HG03575 (cell line): Measurements from ENCODE around the gene STIP1.
"Not testable (repeated sequence)": the region's sequence is repeated elsewhere in the genome, so short reads cannot be mapped to it uniquely, and the experiment has no call there.

Source experiments
- ATAC-seq: cut with Tn5 transposase; IDR thresholded peaks from one replicate; pipeline ENCODE4 v1.9.1; 2021; ENCODE audit not compliant: unreplicated experiment, insufficient number of reproducible peaks, low FRiP score; ENCODE audit errors: extremely low read depth

STIP1 gene

DNA sequence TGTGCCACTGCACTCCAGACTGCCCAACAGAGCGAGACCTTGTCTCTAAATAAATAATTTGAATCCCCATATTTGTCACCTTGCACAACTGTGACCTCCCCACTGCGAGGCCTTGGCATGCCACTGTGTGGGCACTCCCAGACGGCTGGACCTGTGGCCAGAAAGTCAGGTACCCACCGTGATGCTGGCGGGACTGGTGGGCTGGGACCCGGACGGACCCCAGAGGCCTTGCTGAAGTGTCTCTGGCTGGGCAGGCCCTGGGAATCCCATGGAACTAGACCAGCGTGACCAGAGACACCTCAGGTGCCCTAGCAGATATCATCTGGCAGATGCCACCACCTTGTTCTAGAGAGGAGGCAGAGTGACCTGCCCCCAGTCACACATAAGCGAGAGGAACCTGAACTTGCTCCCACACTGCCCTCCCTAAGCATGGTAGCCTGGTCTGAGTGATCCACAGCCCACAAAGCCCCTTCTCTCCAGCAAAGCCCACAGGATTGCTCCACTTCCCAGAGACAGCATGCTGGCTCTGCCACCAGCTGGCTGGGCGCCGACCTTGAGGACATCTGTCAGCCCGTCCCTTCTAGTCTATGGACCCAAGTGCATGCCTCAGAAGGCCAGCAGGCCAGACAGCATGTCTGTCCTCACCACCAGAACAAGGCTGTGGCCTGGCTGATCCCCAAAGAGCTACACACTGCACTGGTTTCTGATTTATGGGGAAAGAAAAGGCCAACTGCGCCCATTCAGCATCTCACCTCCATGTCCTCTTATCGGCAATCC, 29.5 kb upstream of the STIP1 start:
- ATAC-seq, result no peak

DNA sequence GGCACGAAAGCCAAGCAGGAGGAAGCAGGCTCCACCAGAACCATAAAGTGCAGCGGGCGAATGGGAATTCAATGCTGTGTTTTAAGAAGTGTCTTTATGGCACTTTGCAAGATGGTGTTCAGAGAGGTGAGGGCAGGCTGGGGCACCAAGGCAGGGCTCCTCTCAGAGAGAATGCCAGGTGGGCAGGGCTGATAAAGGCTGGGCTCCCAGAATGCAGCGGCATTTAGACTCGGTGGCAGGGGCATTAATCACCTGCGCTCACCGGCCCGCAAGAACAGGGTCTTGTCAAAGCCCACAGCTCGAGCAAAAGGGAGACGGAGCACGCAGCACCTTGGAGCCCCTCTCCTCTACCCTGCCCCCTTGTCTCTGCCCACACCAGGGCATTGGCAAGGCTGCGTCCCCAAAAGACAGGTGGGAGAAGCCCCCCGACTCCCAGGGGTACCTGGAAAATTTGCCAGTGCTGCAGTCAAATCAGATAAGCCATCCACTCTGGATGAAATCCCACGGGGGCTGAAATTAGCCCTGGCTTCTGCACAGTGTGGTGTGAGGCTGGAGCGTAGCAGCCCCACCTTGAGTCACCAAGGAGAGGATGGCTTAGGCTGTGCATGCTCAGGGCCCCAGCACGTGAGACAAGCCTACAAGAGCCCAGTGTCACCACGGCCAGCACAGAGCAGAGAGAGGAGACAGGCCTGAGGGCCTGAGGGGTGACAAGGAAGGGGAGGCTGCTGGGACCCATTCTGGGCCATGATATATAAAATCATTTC, 28.2 kb upstream of the STIP1 start:
- ATAC-seq, result no peak

DNA sequence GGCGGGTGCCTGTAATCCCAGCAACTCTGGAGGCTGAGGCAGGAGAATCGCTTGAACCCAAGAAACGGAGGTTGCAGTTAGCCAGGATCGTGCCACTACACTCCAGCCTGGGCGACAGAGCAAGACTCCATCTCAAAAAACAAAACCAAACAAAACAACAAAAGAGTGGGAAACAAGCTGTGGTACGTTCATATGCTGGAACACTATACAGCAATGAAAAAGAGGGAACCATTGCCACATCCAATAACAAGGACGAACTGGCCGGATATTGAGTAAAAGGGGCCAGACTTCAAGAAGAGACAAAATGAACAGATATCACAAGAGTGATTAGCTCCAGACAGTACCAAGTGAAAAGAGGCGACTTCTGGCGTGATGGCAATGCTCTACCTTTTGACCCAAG, 24.9 kb upstream of the STIP1 start:
- ATAC-seq, result no peak

DNA sequence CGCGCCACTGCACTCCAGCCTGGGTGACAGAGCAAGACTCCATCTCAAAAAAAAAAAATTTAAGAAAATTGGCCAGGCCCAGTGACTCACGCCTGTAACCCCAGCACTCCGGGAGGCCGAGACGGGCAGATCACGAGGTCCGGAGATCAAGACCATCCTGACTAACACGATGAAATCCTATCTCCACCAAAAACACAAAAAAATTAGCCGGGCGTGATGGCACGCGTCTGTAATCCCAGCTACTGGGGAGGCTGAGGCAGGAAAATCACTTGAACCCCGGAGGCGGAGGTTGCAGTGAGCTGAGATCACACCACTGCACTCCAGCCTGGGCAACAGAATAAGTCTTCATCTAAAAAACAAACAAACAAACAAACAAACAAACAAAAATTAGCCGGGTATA, 23.2 kb upstream of the STIP1 start:
- not testable (repeated sequence) for ATAC-seq

DNA sequence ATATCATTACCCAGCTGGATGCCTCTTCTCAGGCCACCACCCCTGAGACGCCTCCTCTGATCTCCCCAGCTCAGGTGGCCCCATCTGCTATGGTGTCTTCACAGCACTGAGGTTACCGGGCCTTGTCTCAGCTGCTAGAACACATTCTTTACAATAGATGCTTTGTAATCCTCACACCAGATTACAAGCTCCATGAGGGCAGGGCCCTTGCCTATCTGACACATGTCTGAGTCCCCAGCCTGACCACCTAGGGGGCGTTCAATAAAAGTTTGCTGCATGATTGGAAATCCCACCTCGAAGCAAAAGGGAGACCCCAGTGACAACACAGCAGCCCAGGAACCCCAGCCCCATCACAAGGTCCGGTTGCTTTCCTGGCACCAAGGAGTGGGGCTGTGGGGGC, 22.0 kb upstream of the STIP1 start:
- ATAC-seq, result no peak

DNA sequence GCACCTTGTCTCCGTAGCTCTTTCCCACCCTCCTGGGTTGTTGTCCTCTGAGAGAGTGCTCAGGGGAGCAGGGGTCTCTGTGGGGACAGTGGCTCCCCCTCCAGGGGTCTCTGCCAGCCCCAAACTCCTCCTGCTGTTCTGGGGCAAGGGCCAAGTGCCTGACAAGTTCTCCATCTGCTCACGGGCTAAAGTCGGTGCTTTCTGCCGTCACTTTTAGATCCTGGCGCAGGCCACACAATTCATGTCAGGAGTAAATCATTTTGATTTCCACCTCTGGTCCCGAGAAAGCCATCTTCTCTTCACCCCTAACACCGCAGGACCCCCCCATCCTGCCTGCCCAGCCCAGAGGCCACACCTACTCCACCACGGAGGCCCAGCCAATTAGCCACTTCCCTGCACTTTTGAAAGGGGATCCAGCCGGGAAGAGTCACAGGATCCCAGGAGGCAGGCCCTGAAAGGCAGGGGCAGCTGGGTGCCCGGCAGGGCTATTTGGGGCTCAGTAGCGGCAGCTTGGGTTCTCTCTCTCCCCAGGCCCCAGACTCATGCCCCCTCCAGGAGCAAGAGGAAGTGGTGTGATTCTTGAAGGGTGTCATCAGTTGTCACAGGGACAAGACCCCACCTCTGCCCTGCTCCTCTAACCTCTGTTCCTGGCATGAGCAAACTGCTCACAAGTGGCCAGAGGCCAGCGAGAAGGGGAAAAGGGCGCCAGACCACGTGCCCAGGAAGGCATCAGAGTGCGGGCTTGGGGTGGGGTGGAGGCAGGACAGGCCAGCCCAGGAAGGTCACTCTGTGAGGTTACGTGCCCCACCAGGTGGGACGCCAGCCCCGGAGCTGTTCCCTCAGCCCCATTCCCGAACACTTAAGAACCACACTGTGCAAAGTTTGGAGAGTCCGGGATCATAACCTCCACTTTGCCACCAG, 21.3 kb upstream of the STIP1 start:
- ATAC-seq, result no peak

DNA sequence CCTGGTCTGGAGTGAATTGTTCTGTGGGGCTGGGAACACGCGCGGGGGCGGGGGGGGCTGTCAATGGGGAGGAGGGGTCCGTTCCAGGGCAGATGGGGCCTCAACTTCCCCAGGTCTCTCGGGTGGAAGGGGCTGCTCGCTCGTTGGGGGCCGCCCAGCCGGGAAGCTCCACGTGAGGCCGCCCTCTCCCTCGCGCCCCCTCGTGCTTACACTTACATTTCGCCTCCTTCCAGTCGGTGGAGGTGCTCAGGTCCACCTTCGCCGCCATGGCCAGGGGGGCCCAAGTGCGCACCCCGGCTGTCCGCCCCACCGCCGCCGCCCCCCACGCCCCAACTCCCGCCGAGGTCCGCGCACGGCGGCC, 20.5 kb upstream of the STIP1 start:
- ATAC-seq, result no peak

DNA sequence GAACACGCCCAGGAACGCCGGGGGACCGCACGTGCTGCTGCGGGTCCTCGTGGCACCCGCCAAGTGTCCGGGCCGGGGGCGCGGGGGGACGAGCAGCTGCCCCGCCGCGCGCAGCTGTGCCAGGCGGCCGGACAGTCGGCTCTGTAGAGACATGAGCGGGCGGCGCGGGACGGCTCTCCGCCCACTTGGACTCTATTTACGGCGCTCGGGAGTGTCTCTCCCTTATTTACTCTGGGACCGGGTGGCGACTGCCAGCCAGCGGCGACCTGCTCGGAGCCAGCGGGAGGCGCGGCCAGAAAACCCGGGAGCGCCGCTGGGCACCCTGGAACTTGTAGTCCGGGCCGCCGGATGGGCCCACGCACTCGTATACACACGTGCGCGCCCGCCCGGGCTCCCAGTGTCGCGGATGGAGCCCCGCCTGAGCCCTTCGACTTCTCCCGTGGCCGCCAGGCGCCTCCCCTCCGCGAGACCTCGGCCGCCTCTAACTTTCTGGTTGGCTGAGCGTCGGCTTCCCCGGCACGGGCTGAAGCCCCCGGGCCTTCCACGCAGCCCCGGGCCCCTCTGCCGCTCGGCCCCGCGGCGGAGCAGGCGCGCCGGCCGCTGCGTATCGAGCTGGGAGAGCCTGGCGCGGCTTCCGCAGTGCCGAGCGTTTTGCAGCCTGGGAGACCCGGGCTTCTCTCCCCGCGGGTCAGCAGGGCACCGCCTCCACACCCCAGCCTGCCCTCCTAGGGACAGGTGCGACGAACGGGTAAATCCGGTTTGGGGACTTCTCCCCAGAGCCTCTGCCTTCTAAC, 19.9 kb upstream of the STIP1 start, which contains the start of gene MACROD1:
Gene MACROD1, minus strand, starts transcription at position 272 of the 794 bp plus-strand sequence. Its CDS starts 119 bp downstream, at position 153.
- ATAC-seq, result no peak

DNA sequence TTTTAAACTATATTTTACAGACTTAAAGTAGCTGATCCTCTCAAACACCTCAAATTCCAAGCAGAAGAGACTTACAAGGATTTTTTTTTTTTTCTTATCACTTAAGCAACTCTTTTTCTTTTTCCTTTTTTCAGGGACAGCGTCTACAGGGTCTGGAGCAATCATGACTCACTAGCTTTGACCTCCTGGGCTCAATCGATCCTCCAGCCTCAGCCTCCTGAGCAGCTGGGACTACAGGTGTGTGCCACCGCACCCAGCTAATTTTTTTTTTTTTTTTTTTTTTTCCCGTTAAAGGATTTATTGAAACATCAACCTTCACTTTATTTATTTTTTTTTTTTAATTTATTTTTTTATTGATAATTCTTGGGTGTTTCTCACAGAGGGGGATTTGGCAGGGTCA, 15.6 kb upstream of the STIP1 start:
- ATAC-seq, result no peak

DNA sequence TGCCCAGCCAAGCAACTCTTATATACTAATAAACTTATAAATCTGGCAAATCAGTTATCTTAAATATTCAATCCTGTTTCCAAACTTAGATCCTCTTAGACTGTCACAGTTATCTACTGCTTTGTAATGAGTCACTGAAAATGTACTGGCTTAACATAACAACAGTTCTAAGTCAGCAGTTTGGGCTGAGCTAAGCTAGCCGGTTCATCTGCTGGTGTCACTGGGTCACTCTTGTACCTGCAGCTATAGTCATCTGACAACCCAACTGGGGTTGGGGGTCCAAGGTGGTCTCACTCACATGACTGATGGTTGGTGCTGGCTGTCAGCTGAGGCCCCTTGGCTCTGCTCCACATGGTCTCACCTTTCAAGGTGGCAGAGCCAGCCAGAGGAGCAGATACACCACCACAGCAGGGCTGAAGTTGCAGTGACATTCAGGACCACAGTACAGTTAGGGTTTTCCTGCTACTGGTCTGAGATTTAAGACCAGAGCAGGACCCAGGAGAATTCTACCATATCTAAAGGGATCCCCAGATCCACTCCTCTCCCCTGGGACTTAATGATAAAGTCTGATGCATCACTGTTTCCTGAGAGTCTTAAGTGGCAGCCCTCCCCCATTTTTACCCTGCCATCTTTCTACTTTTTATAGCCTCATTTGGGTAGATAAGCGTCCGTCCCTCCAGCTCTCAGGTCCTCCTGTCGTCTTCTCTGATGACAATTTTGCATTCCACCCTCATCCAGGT, 12.2 kb upstream of the STIP1 start:
- no peak for ATAC-seq

DNA sequence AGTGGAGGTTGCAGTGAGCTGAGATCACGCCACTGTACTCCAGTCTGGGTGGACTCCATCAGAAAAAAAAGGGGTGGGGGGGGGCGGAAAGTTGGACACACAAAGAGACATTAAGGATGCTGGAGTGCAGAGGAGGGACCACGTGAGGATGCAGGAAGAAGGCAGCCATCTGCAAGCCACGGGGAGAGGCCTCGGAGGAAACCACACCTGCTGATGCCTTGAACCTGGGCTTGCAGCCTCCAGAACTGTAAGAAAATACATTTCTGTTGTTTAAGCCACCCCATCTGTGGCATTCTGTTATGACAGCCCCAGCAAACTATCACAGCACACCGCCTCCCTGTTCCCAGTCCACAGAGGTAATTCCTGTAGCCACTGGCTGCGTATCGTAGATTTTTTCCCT, 9.2 kb upstream of the STIP1 start:
- ATAC-seq, result no peak

DNA sequence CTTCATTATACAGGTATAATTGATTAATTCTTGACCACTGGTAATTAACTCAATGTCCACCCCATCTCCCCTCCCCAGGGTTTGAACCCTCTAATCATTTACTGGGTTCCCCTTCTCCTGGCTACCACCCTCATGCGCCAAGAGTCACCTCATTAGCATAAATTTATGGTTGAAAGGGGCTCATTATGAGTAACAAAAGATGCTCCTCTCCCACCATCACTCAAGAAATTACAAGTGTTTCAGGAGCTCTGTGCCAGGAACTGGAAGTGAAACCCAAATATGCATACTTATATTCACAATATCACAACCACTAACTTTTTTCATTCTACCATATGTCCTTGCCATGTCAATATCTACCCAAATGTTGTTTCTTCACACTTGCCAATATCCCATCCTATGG, 7.8 kb upstream of the STIP1 start:
- no peak for ATAC-seq

DNA sequence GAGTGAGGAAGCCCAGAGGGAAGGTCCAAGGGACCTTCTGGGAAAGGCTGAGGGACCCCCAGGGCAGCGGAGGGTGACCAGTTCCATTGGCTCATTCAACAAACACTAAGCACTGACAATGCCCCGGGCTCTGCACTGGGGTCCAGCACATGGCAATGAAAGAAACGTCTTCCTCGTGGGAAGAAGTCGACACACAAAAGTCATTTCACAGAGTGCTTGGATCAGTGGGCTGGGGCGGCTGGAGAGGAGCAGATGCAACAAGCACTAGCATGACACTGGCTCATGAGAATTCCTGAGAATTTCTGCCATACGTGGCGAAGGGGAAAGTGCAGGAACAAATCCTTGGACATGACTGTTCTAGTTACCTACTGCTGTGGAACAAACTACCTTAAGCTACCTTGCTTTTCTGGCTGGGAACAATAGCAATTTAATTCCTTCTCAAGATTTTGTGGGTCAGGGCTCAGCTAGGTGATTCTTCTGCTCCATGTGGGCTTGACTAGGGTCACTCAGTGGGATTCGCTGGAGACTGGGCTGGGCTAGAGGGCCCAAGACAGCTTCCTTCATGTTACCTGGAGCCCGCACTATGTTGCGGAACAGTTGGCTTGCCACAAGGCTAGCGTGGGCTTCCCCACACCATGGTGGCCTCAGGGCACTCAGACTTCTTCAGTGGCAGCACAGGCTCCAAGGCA, 6.9 kb upstream of the STIP1 start:
- ATAC-seq, result no peak

DNA sequence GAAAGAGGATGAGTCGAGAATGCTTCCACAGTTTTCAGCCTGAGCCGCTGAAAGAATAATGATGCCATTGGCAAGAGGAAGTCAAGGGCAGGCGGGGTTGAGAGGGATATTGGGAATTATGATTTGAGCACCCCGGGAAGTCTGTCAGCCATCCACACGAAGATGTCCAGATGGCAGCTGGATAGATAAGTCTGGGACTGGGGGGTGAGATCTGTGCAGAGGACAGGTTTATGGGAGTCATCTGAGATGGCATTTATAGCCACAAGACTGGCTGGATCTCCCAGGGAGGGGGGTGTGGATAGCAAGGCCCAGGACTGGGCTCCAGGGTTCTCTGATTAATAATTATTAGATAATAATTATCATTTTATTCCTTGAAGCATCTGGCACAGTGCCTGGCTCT, 5.1 kb upstream of the STIP1 start:
- ATAC-seq, result no peak

DNA sequence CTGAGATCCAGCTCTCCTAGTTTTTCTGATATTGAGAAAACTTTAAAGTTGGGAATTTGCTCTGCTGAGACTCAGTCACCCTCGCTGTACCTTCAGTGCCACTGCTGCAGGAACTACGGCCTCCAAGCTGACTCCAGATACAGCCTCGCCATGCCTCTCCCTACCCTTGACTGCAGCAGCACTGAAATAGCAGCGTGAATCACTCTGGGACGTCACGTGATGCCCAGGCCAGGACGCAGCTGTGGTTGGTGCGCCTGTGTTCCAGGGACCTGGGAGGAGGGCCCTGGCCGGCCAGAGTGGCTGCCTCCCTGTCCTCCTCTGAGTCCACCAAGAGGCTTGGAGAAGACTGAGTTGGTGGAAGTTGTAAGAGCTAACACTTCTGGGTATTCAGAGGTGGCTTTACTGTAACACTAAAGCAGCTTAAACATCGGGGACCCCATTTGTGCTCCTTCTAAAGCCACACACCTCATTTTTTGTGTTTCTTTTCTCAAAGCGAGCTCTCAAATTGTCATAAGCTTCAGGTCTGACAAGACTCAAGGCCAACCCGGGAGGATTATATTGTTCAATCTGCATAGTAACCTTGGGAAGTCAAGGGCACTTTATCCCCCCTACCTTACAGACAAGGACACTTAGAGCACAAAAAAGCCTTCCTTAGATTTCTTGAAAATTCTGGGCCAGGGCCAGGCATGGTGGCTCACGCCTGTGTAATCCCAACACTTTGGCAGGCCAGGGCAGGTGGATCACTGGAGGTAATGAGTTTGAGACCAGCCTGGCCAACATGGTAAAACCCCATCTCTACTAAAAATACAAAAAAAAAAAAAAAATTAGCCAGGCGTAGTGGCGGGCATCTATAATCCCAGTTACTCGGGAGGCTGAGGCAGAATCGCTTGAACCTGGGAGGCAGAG, 4.2 kb upstream of the STIP1 start:
- no peak for ATAC-seq

DNA sequence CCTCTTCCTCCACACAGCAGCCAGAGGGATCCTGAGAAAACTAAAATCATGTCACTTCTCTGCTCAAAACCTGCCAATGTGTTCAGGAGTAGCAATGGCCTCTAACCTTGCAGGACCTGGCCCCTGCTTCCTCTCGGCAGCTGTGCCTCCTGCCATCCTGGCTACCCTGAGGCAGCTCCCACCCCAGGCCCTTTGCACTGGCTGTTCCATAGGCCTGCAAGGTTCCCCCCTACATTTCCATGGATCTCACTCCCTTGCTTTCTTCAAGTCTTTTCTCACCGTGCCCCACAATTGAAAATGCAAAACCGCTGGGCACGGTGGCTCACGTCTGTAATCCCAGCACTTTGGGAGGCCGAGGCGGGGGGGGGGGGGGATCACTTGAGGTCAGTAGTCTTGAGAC, 2.1 kb upstream of the STIP1 start:
- no peak for ATAC-seq
